Activated CD4-positive, CD25-positive, alpha-beta regulatory T cell treated with anti-CD3 and anti-CD28 coated beads, Interleukin-2, amount 50 U/mL, for 16 hours (primary cell): Measurements from ENCODE around the gene SAYSD1.
"Not testable (repeated sequence)": the region's sequence is repeated elsewhere in the genome, so short reads cannot be mapped to it uniquely, and the experiment has no call there.

Experiments
- DNase-seq: peaks from one replicate; pipeline ENCODE4 v3.0.0-alpha.2; 2020; ENCODE audit warnings: low read depth, low spot score

SAYSD1 gene

GRCh38 chr6:39114704-39115599 is at the start of gene SAYSD1:
SAYSD1 (minus strand) TSS chr6:39115186; CDS start chr6:39115089, 97 bp downstream.
- DNase-seq: peak; percentile 83

GRCh38 chr6:39157511-39157910 is 42.5 kb upstream of the SAYSD1 start:
- DNase-seq: no peak

DNA sequence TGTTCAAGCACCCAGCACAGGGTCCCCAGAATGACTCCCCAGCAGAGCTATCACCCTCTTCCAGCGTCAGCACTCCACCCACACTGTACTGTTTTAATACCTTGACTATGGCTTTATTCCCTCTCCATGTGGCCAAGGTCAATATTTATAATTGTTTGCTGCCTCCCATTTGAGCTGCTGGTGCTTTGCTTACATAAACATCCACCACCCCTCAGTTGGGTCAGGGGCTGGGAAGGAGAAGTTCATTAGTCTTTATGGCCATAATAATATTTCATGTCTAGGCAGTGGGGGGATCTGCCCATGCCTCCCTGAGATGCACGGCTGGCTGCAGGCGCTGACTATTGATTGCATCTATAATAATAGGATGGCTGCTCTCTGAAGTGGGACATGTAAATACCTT is 41.8 kb upstream of the SAYSD1 start:
- no peak for DNase-seq

DNA sequence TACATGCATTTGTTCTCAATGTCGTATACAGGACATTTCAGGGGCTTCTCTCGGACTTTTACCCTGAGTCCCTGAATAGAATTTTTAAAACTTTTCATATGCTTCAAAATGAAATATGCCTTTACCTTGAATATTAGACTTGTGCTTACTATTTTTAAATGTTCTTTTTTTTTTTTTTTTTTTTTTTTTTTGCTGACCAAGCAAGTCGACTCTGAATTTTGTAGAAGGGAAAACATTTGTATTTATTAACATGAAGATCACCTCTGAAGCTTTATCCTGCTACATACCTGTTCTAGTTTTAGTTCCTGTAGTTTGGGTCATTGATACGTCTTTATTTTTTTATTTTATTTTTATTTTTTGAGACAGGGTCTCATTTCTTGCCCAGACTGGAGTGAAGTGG is 39.7 kb upstream of the SAYSD1 start:
- DNase-seq: no peak

- DNase-seq: no peak
These were observed 38.9 kb upstream of the SAYSD1 start for GRCh38 chr6:39153766-39154397.

DNA sequence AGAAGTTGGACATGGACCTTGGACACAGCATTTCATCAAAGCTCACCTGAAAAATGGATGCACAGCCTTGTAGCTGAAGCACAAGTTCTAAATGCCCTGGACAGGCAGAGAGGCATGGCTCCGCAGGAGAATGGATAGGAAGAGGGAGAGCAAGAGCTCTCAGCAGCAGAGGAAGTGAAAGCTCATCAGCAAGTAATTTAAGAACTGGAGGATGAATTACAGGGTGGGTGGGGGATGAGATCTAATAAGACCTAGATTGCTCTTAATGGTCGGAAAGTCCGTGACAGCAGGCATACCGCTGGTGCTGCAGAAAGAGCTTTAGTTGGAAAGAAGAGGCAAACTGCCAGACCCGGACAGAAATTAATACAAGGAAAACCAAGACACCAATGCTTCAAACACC is 37.3 kb upstream of the SAYSD1 start:
- no peak for DNase-seq

- no peak for DNase-seq
These were observed 36.2 kb upstream of the SAYSD1 start for GRCh38 chr6:39151211-39151610.

GRCh38 chr6:39144481-39145173 is 29.6 kb upstream of the SAYSD1 start:
- no peak for DNase-seq

DNA sequence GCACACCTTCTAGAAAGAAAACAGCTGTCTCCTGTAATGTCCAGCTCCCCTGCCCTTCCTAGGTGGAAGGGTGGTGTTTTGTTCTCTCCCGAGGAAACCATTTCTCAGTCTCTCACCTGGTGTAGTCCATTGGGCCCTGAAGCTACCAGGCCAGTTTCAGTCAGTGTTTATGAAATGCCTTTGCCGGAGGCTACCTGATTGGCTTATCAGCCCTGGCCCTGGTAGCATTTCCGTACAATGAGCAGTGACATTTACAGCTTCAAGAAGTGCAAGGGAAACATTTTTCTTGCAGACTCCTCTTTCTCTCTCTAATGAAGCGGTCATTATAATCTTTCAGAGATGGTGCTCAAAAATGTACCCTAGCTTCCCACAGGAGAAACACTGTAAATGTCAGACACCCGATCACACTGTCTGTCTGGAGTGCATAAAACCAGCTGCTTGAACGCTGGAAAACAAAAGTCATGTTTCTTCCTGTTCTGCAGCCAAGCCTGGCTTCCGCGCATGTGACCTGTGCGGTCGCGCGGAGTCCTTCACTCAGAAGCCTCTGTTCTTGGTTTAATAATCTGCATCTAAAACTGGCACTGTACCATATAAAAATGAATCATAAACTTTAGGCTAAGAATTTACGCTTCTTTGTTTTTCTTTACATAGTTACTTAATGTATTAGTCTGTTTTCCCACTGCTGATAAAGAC is 28.4 kb upstream of the SAYSD1 start:
- DNase-seq: no peak

DNA sequence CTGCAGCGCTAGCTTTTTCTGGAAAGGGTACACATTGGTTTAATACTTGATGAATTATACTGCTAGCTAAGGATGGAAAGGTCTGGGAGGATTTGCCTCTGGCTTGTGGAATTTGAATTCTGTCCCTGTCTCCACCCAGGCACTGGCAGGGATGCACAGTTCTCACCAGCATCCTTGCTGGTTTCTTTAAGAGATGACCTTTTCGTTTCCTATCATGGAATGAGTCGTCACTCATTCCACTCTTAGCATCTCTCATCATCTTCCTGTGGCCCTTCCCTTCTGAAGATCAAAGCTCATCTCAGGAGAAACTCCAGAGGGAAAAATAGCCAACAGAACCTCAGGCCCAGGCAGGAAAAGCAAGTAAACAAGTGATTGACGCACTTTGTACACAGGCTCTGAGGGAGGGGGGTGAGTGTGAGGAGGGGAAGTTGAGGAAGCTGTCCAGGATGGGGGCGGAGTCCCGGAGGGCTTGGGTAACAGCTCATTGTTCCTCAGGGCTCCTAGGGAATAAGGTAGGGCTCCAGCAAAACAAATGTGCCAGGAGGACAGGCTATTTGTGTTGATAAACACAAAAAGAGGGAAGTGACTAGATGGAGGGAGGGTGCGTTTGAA is 25.7 kb upstream of the SAYSD1 start:
- no peak for DNase-seq

DNA sequence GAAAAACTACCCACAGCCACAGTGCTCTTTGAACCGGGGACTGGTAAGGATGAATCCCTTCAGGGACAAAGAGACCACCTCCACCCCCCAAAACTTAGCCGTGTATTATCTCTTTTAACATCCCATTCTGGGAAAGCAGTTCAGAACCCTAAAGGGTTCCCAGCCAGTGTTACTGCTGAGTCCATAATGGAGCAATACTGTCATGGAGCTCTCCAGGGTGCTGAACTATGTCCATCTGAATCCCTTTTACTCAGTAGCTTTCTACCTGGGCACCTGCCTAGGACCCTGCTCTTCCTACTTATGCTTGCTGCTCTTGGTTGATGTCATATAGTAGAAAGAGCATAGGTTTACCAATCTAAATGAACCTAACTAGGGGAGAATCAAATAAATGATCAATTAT is 22.3 kb upstream of the SAYSD1 start:
- no peak for DNase-seq

- not testable (repeated sequence) for DNase-seq
These were observed 21.2 kb upstream of the SAYSD1 start for GRCh38 chr6:39136207-39136606.

GRCh38 chr6:39134761-39135160 is 19.8 kb upstream of the SAYSD1 start:
- DNase-seq: not testable (repeated sequence)

DNA sequence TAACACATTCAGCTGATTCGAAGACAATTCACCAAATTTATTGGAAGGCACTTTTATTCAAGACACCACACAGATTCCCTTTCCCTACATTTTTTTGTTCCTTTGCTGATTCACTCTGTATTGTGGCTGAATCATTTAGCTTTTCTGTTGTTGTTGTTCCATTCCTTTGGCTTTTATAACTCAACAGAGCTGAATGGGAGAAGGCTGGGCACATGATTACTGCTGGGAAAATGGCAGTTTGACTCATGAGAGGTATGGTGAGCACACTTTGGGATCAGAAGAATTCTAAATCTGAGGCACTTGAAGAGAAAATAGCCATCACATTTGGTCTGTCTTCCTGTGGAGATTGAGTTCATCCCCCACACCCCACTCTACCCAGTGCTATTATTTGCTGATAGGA is 15.7 kb upstream of the SAYSD1 start:
- DNase-seq: no peak

- DNase-seq: no peak
These were observed 13.8 kb upstream of the SAYSD1 start for GRCh38 chr6:39128832-39129231.

- no peak for DNase-seq
These were observed 13.1 kb upstream of the SAYSD1 start for GRCh38 chr6:39128106-39128505.

- DNase-seq: no peak
These were observed 9.1 kb upstream of the SAYSD1 start for GRCh38 chr6:39124114-39124513.

DNA sequence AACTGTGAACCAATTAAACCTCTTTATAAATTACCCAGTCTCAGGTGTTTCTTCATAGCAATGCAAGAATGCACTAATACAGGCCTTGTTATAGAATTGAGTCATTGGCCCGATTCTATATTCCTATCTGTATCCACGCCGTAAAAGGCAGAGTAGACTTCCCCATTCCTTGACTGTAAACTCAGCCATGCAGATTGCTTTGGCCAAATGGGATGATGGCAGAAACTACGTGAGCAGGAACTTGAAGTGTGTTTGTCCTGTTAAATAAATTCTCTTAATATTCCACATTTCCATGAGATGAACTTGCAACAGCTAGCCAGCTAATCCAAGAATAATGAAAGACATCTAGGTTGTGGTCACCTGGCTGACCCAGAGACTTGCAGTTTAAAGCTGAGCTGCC is 3.9 kb upstream of the SAYSD1 start:
- no peak for DNase-seq

DNA sequence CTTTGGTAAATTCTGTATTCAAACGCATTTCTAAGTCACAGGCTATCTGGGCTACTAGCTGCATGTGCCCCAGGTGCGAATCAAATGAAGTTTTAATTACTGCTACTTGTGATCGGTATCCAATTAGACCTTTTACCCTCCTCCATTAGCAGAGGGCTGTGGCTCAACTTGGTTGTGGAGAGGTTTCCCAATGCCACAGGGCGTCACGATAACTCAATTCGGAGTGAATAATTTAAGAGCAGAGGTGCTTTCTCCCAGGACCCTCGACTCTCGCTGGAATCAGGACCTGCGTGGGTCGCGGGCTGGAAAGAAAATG is 640 bp downstream of the SAYSD1 start:
- no peak for DNase-seq

- no peak for DNase-seq
These were observed 1.2 kb downstream of the SAYSD1 start for GRCh38 chr6:39113788-39114187.

DNA sequence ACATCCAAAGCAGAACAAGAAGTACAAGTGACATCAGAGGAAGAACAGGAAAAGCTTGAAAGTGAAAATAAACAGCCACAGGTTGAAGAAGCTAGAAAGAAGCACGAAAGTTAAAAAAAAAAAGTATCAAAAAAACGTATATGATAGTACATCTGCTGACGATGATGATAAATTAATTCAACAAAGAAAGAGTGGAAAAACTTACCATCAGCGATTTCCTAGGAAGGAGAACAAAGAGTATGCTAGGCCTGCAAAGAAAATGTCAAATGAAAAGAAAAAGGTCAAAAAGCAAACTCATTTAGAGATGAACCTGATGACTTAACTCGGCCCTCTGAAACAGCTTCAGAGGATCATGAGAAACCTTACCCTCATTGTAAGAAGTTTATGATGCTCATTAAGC is 3.7 kb downstream of the SAYSD1 start:
- DNase-seq: no peak
